HG02973 (cell line): Measurements from ENCODE around the gene MEIS3.
"Not testable (repeated sequence)": the region's sequence is repeated elsewhere in the genome, so short reads cannot be mapped to it uniquely, and the experiment has no call there.

ENCODE experiments used
- ATAC-seq: cut with Tn5 transposase; IDR thresholded peaks from one replicate; pipeline ENCODE4 v1.9.1; 2021; ENCODE audit warnings: moderate library complexity; ENCODE audit not compliant: unreplicated experiment

MEIS3 gene

GRCh38 chr19:47417107-47417745, 2.1 kb downstream of the MEIS3 start:
- ATAC-seq, result no peak

GRCh38 chr19:47416643-47416985, 2.7 kb downstream of the MEIS3 start:
- ATAC-seq, result no peak

- ATAC-seq, result no peak
Measured at GRCh38 chr19:47415953-47416642, 3.2 kb downstream of the MEIS3 start.

GRCh38 chr19:47414469-47414868, 4.9 kb downstream of the MEIS3 start:
- no peak for ATAC-seq

GRCh38 chr19:47413941-47414340, 5.4 kb downstream of the MEIS3 start:
- ATAC-seq, result no peak

- ATAC-seq, result not testable (repeated sequence)
Measured at GRCh38 chr19:47411696-47412095, 7.6 kb downstream of the MEIS3 start.

- ATAC-seq, result no peak
Measured at GRCh38 chr19:47411101-47411500, 8.2 kb downstream of the MEIS3 start.

- ATAC-seq, result no peak
Measured at GRCh38 chr19:47408156-47408938, 11.0 kb downstream of the MEIS3 start.

- ATAC-seq, result no peak
Measured at GRCh38 chr19:47407417-47407774, 11.9 kb downstream of the MEIS3 start.

- ATAC-seq, result no peak
Measured at GRCh38 chr19:47406711-47407416, 12.5 kb downstream of the MEIS3 start.

- no peak for ATAC-seq
Measured at GRCh38 chr19:47405854-47406417, 13.4 kb downstream of the MEIS3 start.

- ATAC-seq, result no peak
Measured at GRCh38 chr19:47405197-47405550, 14.2 kb downstream of the MEIS3 start.

- ATAC-seq, result no peak
Measured at GRCh38 chr19:47404334-47405196, 14.8 kb downstream of the MEIS3 start.

GRCh38 chr19:47402504-47402903, 16.8 kb downstream of the MEIS3 start:
- no peak for ATAC-seq

GRCh38 chr19:47398707-47399597, 20.4 kb downstream of the MEIS3 start:
- ATAC-seq, result no peak

- ATAC-seq, result no peak
Measured at GRCh38 chr19:47391510-47392223, 27.7 kb downstream of the MEIS3 start.

- no peak for ATAC-seq
Measured at GRCh38 chr19:47390533-47391488, 28.5 kb downstream of the MEIS3 start.

GRCh38 chr19:47389150-47389556, 30.2 kb downstream of the MEIS3 start:
- no peak for ATAC-seq
